Fibroblast of upper back skin (primary cell): Measurements from ENCODE around the gene C1orf174.
A peak's percentile ranks its signal among the peaks of the same experiment; 100 is the strongest.

Source experiments
- DNase-seq: peaks from one replicate; pipeline ENCODE4 v3.0.0-alpha.2; 2013

C1orf174 gene

GRCh38 chr1:3908886-3909517 lies 8.9 kb upstream of the C1orf174 start:
- no peak for DNase-seq

- no peak for DNase-seq
Measured at GRCh38 chr1:3907621-3908165, 7.6 kb upstream of the C1orf174 start.

GRCh38 chr1:3907031-3907534 lies 7.0 kb upstream of the C1orf174 start:
- no peak for DNase-seq

- DNase-seq: no peak
Measured at GRCh38 chr1:3906672-3907020, 6.6 kb upstream of the C1orf174 start.

- no peak for DNase-seq
Measured at GRCh38 chr1:3905953-3906671, 6.0 kb upstream of the C1orf174 start.

GRCh38 chr1:3905266-3905952 lies 5.3 kb upstream of the C1orf174 start:
- DNase-seq: no peak

GRCh38 chr1:3904843-3905185 lies 4.7 kb upstream of the C1orf174 start:
- no peak for DNase-seq

GRCh38 chr1:3904006-3904842 lies 4.2 kb upstream of the C1orf174 start:
- no peak for DNase-seq

- DNase-seq: peak; percentile 21
Measured at GRCh38 chr1:3903141-3904005, 3.3 kb upstream of the C1orf174 start.

- DNase-seq: no peak
Measured at GRCh38 chr1:3902571-3903091, 2.6 kb upstream of the C1orf174 start.

- no peak for DNase-seq
Measured at GRCh38 chr1:3902111-3902511, 2.0 kb upstream of the C1orf174 start.

- DNase-seq: peak; percentile 97
Measured at GRCh38 chr1:3900969-3901529, 977 bp upstream of the C1orf174 start.

GRCh38 chr1:3899754-3900149 lies 320 bp downstream of the C1orf174 start:
- DNase-seq: no peak

- no peak for DNase-seq
Measured at GRCh38 chr1:3898994-3899753, 898 bp downstream of the C1orf174 start.

GRCh38 chr1:3898475-3898735 lies 1.7 kb downstream of the C1orf174 start:
- DNase-seq: no peak

GRCh38 chr1:3896396-3897000 lies 3.6 kb downstream of the C1orf174 start:
- no peak for DNase-seq

- no peak for DNase-seq
Measured at GRCh38 chr1:3895951-3896325, 4.1 kb downstream of the C1orf174 start.

GRCh38 chr1:3895279-3895950 lies 4.7 kb downstream of the C1orf174 start:
- DNase-seq: no peak

- no peak for DNase-seq
Measured at GRCh38 chr1:3894626-3895278, 5.3 kb downstream of the C1orf174 start.
